ENCODE results near the gene PIGS.

GRCh38 chr17:28598389-28598788 is 27.1 kb upstream of the PIGS start:
- no peak for TF ChIP-seq CTCF (IDR thresholded peaks at IDR 0.05)
- TF ChIP-seq POLR2A (IDR thresholded peaks at IDR 0.05): no peak
